Measurements from ENCODE around the gene KITLG.

DNA sequence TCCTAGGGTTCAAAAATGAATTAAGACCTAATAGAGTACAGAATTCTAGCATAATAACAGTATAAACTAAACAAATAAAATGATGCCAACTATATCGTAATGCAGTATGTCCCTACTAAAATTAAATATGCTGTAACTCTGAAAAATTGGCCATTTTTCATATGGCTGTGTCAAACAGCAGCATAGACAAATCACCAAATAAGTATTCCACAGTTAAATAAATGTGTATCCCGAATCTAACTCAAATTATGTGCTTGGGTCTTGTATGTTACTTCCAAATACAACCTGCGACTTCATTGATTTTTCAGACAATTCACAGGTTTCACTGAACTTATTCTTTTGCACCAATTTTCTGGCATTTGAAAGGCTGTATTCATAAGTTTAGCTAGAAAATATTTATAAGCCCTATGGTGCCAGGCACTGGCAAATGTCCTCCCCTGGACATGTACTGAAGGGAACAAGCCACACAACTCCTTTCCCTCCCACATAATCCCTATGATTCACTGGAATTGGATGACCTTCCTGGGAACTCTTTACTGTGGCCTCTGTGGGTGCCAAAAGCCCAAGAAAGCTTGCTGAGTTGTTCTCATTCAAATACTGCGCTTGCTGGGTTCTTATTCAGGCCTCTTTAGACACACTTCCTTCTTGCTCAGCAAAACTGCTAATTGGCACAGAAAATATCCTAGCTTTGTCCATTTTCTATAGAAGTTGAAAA is 108.8 kb downstream of the KITLG start:
- TF ChIP-seq, protein P1, sequence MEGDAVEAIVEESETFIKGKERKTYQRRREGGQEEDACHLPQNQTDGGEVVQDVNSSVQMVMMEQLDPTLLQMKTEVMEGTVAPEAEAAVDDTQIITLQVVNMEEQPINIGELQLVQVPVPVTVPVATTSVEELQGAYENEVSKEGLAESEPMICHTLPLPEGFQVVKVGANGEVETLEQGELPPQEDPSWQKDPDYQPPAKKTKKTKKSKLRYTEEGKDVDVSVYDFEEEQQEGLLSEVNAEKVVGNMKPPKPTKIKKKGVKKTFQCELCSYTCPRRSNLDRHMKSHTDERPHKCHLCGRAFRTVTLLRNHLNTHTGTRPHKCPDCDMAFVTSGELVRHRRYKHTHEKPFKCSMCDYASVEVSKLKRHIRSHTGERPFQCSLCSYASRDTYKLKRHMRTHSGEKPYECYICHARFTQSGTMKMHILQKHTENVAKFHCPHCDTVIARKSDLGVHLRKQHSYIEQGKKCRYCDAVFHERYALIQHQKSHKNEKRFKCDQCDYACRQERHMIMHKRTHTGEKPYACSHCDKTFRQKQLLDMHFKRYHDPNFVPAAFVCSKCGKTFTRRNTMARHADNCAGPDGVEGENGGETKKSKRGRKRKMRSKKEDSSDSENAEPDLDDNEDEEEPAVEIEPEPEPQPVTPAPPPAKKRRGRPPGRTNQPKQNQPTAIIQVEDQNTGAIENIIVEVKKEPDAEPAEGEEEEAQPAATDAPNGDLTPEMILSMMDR (IDR thresholded peaks at IDR 0.05; ENCODE audit: low read length): no peak
- no peak for TF ChIP-seq EZH2 (optimal IDR thresholded peaks at IDR 0.05; ENCODE audit: low read depth, low read length)

Data from MM.1S (cell line).